Panc1 (cell line): ENCODE measurements around the gene PNLIPRP3. TPM values are rescaled to one million over a fixed set of nuclear protein-coding genes. Genes with fewer than 3 reads are reported as not detected.

Source experiments
- ATAC-seq: fragments of 200-7000 bp; cut with Tn5 transposase; 2 replicates; pipeline ENCODE4 v1.9.1; 2020; ENCODE audit warnings: mild to moderate bottlenecking, moderate library complexity
- BruUV-seq: library from RNA; stranded (reverse); fragments of 400-500 nt; replicated peaks from 2 replicates; lab custom pipeline; 2021; lab: Mats Ljungman, UMichigan
- CTCF ChIA-PET: fragments of 300-600 bp; sonication (Branson Sonifier 250); formaldehyde crosslinking; loops from one replicate; lab custom pipeline; 2022; ENCODE audit warnings: antibody characterized with exemption; lab: Charles Lee
- POLR2A ChIA-PET: fragments of 300-600 bp; sonication (Branson Sonifier 250); formaldehyde crosslinking; loops from one replicate; lab custom pipeline; 2022; ENCODE audit warnings: antibody characterized with exemption; lab: Charles Lee
- DNase-seq: peaks from one replicate; pipeline ENCODE4 v3.0.0-alpha.2; 2010; ENCODE audit warnings: low read depth, low spot score
- H3K27ac ChIP-seq: 2 replicates; pipeline ENCODE4 v1.5.1; 2011; ENCODE audit warnings: mild to moderate bottlenecking, low read length, inconsistent platforms
- H3K27me3 ChIP-seq: fragments of 200-500 bp; sonication (Bioruptor generic); 2 replicates; pipeline ENCODE4 v1.6.0; 2014; ENCODE audit warnings: low read length, inconsistent platforms; ENCODE audit not compliant: control insufficient read depth, insufficient read depth
- H3K36me3 ChIP-seq: fragments of 200-500 bp; sonication (Bioruptor generic); 2 replicates; pipeline ENCODE4 v1.5.1; 2014; ENCODE audit warnings: inconsistent platforms, mild to moderate bottlenecking, low read length, moderate library complexity; ENCODE audit not compliant: control insufficient read depth, insufficient read depth
- H3K4me1 ChIP-seq: 2 replicates; pipeline ENCODE4 v1.5.1; 2011; ENCODE audit warnings: inconsistent platforms, mild to moderate bottlenecking, low read length, moderate library complexity; ENCODE audit not compliant: control insufficient read depth, insufficient read depth
- H3K4me3 ChIP-seq, 2 experiments: 2 replicates each; pipeline ENCODE4 v1.5.1; 2011 to 2012; ENCODE audit warnings: low read depth in 2 of 2, low read length in 2 of 2, mild to moderate bottlenecking in 2 of 2, inconsistent platforms in 1 of 2, moderate library complexity in 1 of 2
- H3K9me3 ChIP-seq: fragments of 200-500 bp; sonication (Bioruptor generic); 2 replicates; pipeline ENCODE4 v1.5.1; 2014; ENCODE audit warnings: low read depth, mild to moderate bottlenecking, inconsistent platforms, low read length, moderate library complexity; ENCODE audit not compliant: control insufficient read depth, insufficient read depth
- CTCF ChIP-seq: fragments of 450-650 bp; IDR thresholded peaks from 2 replicates; pipeline ENCODE4 v1.5.1; 2017; ENCODE audit warnings: mild to moderate bottlenecking
- POLR2AphosphoS5 ChIP-seq: IDR thresholded peaks from 2 replicates; pipeline ENCODE4 v1.6.1; 2012; ENCODE audit warnings: mild to moderate bottlenecking, low read depth, low read length, moderate library complexity
- REST ChIP-seq, 2 experiments: IDR thresholded peaks; 2 replicates each; pipeline ENCODE4 v1.6.1; 2011 to 2012; ENCODE audit warnings: low read depth in 2 of 2, control low read depth in 1 of 2, low read length in 1 of 2, mild to moderate bottlenecking in 1 of 2, moderate library complexity in 1 of 2; ENCODE audit not compliant: insufficient read depth in 1 of 2
- SIN3A ChIP-seq: IDR thresholded peaks from 2 replicates; pipeline ENCODE4 v1.6.1; 2012; ENCODE audit warnings: low read depth, mild to moderate bottlenecking, low read length, moderate library complexity, borderline replicate concordance; ENCODE audit not compliant: insufficient read depth
- TCF7L2 ChIP-seq: IDR thresholded peaks from 2 replicates; pipeline ENCODE4 v1.6.1; 2011; ENCODE audit warnings: mild to moderate bottlenecking, low read depth, low read length, inconsistent platforms
- in situ Hi-C: cut with HindIII; loops from 2 replicates; pipeline ENCODE4 v1.10.0; 2016; ENCODE audit warnings: low sequenced_read_pairs, low pct_unique_long_range_greater_than_20kb
- intact Hi-C: fragments of 100-400 bp; cut with micrococcal nuclease; formaldehyde crosslinking; loops from one replicate; pipeline ENCODE4 v1.10.0; 2022; ENCODE audit not compliant: unreplicated experiment
- total RNA-seq: library from RNA; stranded (reverse); gene quantifications from one replicate; pipeline ENCODE4 v1.2.1, GENCODE V29; 2021; ENCODE audit not compliant: unreplicated experiment

PNLIPRP3 gene
- total RNA-seq, 1 experiment from 2014 or later, result not detected

- H3K4me3 ChIP-seq, result no peak overlapping the region
- ChIA-PET POLR2A (no interaction called here), CTCF (no interaction called here)
- H3K27ac ChIP-seq, result no peak overlapping the region
- no peaks in the 10 kb centered on the region for H3K9me3 ChIP-seq
- DNase-seq, result no peak
- ATAC-seq, result no peak
- no peaks in the 10 kb centered on the region for H3K4me1 ChIP-seq
- in situ Hi-C loops, result no loop called here
- intact Hi-C loops, result no loop called here
- TF ChIP-seq POLR2AphosphoS5 (no peak), REST (IDR thresholded peaks at IDR 0.05; ENCODE audit: insufficient read depth in 1 of 2, low read depth in 2 of 2, low read length in 1 of 2) (no peak), TCF7L2 (no peak), CTCF (no peak), SIN3A (no peak)
- H3K36me3 ChIP-seq, result no peaks in the 10 kb centered on the region
- no peaks in the 10 kb centered on the region for H3K27me3 ChIP-seq
- BruUV-seq, result no TSS peak
Measured at GRCh38 chr10:116504786-116505185, 77.1 kb downstream of the PNLIPRP3 start.

- TF ChIP-seq CTCF (no peak), REST (IDR thresholded peaks at IDR 0.05; ENCODE audit: insufficient read depth in 1 of 2, low read depth in 2 of 2, low read length in 1 of 2) (no peak), SIN3A (no peak), POLR2AphosphoS5 (no peak), TCF7L2 (no peak)
- Histone ChIP-seq H3K27ac (no peak overlapping the region), H3K9me3 (no peaks in the 10 kb centered on the region), H3K36me3 (no peaks in the 10 kb centered on the region), H3K4me1 (no peaks in the 10 kb centered on the region), H3K4me3 (no peak overlapping the region), H3K27me3 (peaks cover 4% of the 10 kb centered on the region)
- CTCF ChIA-PET, result interaction anchor here (0.8 kb wide), 1 partner anchor 1369 kb away, joined by 3 read pairs; no protein-coding TSS in a partner anchor
- DNase-seq, result no peak
- in situ Hi-C loops (no loop called here), intact Hi-C loops (no loop called here)
- BruUV-seq, result no TSS peak
- no peak for ATAC-seq
- POLR2A ChIA-PET, result interaction anchor here (0.5 kb wide), 1 partner anchor 30 kb away, joined by 3 read pairs; no protein-coding TSS in a partner anchor
Measured at GRCh38 chr10:116510565-116510964, 82.9 kb downstream of the PNLIPRP3 start.
